Lung (tissue), 12 donors: Measurements from ENCODE around the gene C1QTNF7. TPM values are rescaled to one million over a fixed set of nuclear protein-coding genes. Genes with fewer than 3 reads are reported as not detected.
A peak's percentile ranks its signal among the peaks of the same experiment; 100 is the strongest.

Experiments used
- ATAC-seq: fragments of 200-7000 bp; cut with Tn5 transposase; one replicate; pipeline ENCODE4 v1.9.1; 2020; ENCODE audit warnings: moderate number of reproducible peaks; ENCODE audit not compliant: insufficient read depth, low FRiP score
- DNase-seq, 3 donors: peaks; one replicate each; pipeline ENCODE4 v3.0.0-alpha.2; 2013 to 2017
- H3K27ac ChIP-seq, 2 donors: one replicate each; pipeline ENCODE4 v1.5.1; 2013; ENCODE audit warnings: mild to moderate bottlenecking in 2 of 2, moderate library complexity in 2 of 2, control low read depth in 1 of 2, inconsistent platforms in 1 of 2, low read depth in 1 of 2, low read length in 1 of 2
- H3K27me3 ChIP-seq, 3 donors: one replicate each; pipeline ENCODE4 v1.5.1; 2013; ENCODE audit warnings: low read length in 2 of 3; ENCODE audit not compliant: control insufficient read depth in 3 of 3, insufficient read depth in 3 of 3
- H3K36me3 ChIP-seq, 4 donors: one replicate each; pipeline ENCODE4 v1.5.1; 2013; ENCODE audit warnings: low read length in 4 of 4, mild to moderate bottlenecking in 1 of 4, moderate library complexity in 1 of 4; ENCODE audit not compliant: control insufficient read depth in 4 of 4, insufficient read depth in 4 of 4
- H3K4me1 ChIP-seq, 5 donors: one replicate each; pipeline ENCODE4 v1.5.1; 2013; ENCODE audit warnings: low read length in 5 of 5, mild to moderate bottlenecking in 2 of 5, moderate library complexity in 1 of 5; ENCODE audit not compliant: control insufficient read depth in 5 of 5, insufficient read depth in 5 of 5
- H3K4me3 ChIP-seq: one replicate; pipeline ENCODE4 v1.5.1; 2013; ENCODE audit warnings: mild to moderate bottlenecking, control low read depth, moderate library complexity
- H3K9ac ChIP-seq, 2 donors: one replicate each; pipeline ENCODE4 v1.5.1; 2013; ENCODE audit warnings: low read length in 2 of 2, control low read depth in 1 of 2; ENCODE audit not compliant: insufficient read depth in 1 of 2
- H3K9me3 ChIP-seq, 4 donors: one replicate each; pipeline ENCODE4 v1.5.1; 2013; ENCODE audit warnings: low read length in 3 of 4, mild to moderate bottlenecking in 1 of 4, moderate library complexity in 1 of 4; ENCODE audit not compliant: control insufficient read depth in 4 of 4, insufficient read depth in 3 of 4
- WGBS, 2 donors: extraction: QIAGEN DNeasy Blood & Tissue Kit; methylation state at CpG; one replicate each; pipeline ENCODE4 v1.1.7; 2013; 5-methylcytosine and 5-hydroxymethylcytosine counted together
- polyA plus RNA-seq, 2 donors: library from polyadenylated mRNA; stranded (reverse); fragments of 200-250 nt; gene quantifications; one replicate each; pipeline ENCODE4 v1.2.1, GENCODE V29; 2013
- total RNA-seq, 2 donors: library from RNA; depleted of rRNA in 1 of 2; stranded (reverse); fragments of >200 nt in 1 of 2; gene quantifications; one replicate each; pipeline ENCODE4 v1.2.1, GENCODE V29; 2014 to 2021
- TF ChIP-seq, protein P1 (sequence below): IDR thresholded peaks from 2 replicates; pipeline ENCODE4 v1.5.1; 2012; ENCODE audit warnings: mild to moderate bottlenecking; ENCODE audit errors: control extremely low read depth, extremely low read depth
- donor health status: control.
- donor health status: control.
- donor health status: Bipolar disorder and iron deficiency.
- donor health status: healthy.
- donor health status: DM: yes; HTN: yes; CAD: no.

C1QTNF7 gene
- total and polyA plus RNA-seq, 4 donors, result 0.38 to 10.5 (median 2.3) TPM

DNA sequence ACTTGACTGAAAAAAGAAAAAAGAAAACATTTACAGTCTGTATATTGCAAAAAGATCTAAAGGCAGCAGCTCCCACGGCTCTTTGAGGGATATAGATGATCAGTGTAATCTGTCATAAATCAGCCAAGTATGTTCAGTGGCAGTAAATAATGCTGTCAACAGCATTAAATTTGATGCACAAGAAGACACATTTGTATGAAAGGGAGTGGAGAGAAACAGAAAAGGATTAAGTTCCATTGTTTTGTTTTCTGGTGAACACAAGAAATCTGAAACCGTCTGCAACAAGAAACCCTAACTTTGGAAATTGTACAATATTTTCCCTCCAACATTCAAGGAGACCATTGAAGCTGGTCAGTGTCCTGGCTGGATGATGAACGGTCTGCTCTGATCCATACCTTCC is 27.6 kb upstream of the C1QTNF7 start:
- H3K4me1 ChIP-seq, result peaks cover 2 to 22% (median 9%) of the 10 kb centered on the region in 5 donors
- no peaks in the 10 kb centered on the region for H3K9me3 ChIP-seq
- TF ChIP-seq, protein P1, sequence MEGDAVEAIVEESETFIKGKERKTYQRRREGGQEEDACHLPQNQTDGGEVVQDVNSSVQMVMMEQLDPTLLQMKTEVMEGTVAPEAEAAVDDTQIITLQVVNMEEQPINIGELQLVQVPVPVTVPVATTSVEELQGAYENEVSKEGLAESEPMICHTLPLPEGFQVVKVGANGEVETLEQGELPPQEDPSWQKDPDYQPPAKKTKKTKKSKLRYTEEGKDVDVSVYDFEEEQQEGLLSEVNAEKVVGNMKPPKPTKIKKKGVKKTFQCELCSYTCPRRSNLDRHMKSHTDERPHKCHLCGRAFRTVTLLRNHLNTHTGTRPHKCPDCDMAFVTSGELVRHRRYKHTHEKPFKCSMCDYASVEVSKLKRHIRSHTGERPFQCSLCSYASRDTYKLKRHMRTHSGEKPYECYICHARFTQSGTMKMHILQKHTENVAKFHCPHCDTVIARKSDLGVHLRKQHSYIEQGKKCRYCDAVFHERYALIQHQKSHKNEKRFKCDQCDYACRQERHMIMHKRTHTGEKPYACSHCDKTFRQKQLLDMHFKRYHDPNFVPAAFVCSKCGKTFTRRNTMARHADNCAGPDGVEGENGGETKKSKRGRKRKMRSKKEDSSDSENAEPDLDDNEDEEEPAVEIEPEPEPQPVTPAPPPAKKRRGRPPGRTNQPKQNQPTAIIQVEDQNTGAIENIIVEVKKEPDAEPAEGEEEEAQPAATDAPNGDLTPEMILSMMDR, result no peak
- H3K4me3 ChIP-seq, result no peak overlapping the region
- H3K27ac ChIP-seq, result peak overlapping the region in 1 of 2 donors; percentile 87
- no peak overlapping the region for H3K9ac ChIP-seq
- DNase-seq, result no peak
- WGBS, 2 donors, result 84 to 86% methylated on average over 3 of the region's 3 CpGs
- no peaks in the 10 kb centered on the region for H3K27me3 ChIP-seq
- no peak for ATAC-seq
- H3K36me3 ChIP-seq, result no peaks in the 10 kb centered on the region

DNA sequence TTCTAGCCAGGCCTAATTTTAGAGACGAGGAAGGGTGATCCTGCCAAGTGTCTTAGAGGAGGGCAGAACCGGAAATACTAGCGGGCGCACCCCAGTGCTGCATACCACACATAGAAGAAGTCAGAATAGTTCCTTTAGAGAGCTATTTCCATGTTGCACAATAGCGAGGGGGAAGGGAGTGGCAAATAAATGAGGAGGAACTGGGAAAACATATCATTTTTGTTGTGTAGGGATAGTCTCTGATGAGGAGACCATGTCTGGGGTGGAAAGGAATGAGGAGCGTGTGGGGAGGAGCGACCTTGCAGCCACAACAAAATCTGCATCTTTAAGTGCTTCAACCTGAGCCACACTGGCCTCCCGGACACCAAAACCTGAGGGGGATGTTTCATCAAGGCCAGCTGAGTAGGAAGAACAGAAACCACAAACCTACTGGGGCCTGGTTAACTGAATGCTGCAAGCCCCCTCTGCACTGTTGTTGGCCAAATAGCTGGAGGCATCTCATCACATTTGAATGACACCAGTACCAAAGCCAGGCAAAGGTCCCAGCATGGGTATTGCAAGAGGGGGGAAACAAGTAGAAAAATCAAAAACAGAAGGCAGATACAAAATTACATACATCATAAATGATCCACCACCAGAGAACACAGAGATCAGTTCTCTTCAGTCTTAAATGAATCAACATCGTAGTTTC is 26.7 kb upstream of the C1QTNF7 start:
- peak overlapping the region in 1 of 2 donors; percentile 87 for H3K27ac ChIP-seq
- H3K36me3 ChIP-seq, result no peaks in the 10 kb centered on the region
- 16 to 28% methylated on average over 9 of the region's 9 CpGs for WGBS, 2 donors
- no peak overlapping the region for H3K9ac ChIP-seq
- H3K4me1 ChIP-seq, result peaks cover 4 to 22% (median 9%) of the 10 kb centered on the region in 5 donors
- H3K9me3 ChIP-seq, result no peaks in the 10 kb centered on the region
- DNase-seq (peak; percentile 25 to 59 (median 53)), ATAC-seq (peak; percentile 86)
- H3K4me3 ChIP-seq, result no peak overlapping the region
- no peaks in the 10 kb centered on the region for H3K27me3 ChIP-seq
- TF ChIP-seq, protein P1, result no peak

DNA sequence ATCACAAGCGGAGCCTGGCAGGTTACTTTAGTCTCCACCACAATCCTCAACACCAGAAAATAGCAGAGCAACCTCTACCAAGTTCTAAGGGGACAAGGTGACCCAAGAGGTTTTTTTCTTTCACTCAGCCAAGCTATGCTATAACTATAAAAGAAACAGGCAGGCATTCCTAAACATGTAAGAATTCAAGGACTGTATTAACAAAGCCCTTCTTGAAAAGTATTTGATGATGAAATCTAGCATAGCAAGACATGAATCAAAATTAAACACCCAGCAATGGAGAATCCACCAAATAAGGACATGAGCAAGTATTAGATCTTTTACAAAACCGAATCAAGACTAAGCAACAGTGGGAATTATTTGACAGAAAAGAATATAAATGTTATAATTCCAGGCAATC is 25.7 kb upstream of the C1QTNF7 start:
- WGBS, 2 donors, result 58 to 78% methylated on average over 2 of the region's 2 CpGs
- Histone ChIP-seq H3K36me3 (no peaks in the 10 kb centered on the region), H3K9ac (no peak overlapping the region), H3K4me3 (no peak overlapping the region), H3K27ac (no peak overlapping the region), H3K9me3 (no peaks in the 10 kb centered on the region), H3K4me1 (peaks cover 4 to 22% (median 9%) of the 10 kb centered on the region in 5 donors), H3K27me3 (no peaks in the 10 kb centered on the region)
- ATAC-seq, result peak; percentile 53
- TF ChIP-seq, protein P1, result no peak
- peak in 1 of 3 donors; percentile 33 for DNase-seq

- no peak overlapping the region for H3K4me3 ChIP-seq
- no peak for ATAC-seq
- WGBS, 2 donors, result 61% methylated on average over 2 of the region's 2 CpGs
These were observed 24.9 kb upstream of the C1QTNF7 start for GRCh38 chr4:15402974-15403373.

More at GRCh38 chr4:15402974-15403373, 24.9 kb upstream of the C1QTNF7 start:
- Histone ChIP-seq H3K36me3 (no peaks in the 10 kb centered on the region), H3K27me3 (no peaks in the 10 kb centered on the region), H3K27ac (no peak overlapping the region), H3K9ac (no peak overlapping the region), H3K4me1 (peaks cover 4 to 22% (median 9%) of the 10 kb centered on the region in 5 donors), H3K9me3 (no peaks in the 10 kb centered on the region)
- no peak for DNase-seq
- TF ChIP-seq, protein P1, result no peak
